CD14-positive monocyte (primary cell): Measurements from ENCODE around the gene SCUBE2. TPM values are rescaled to one million over a fixed set of nuclear protein-coding genes. Genes with fewer than 3 reads are reported as not detected.

ENCODE experiments used
- DNase-seq, 3 donors: peaks; one replicate each; pipeline ENCODE4 v3.0.0-alpha.2; 2011 to 2022
- H2AFZ ChIP-seq: 2 replicates; pipeline ENCODE4 v1.6.0; 2012; ENCODE audit warnings: mild to moderate bottlenecking, low read depth, low read length, inconsistent platforms; ENCODE audit not compliant: insufficient read depth, poor library complexity, severe bottlenecking
- H3K27ac ChIP-seq, 2 donors: 1 replicate in 1 of 2; 2 replicates in 1 of 2; pipeline ENCODE4 v1.5.1; 2012 to 2013; ENCODE audit warnings: low read length in 2 of 2, control low read depth in 1 of 2, inconsistent platforms in 1 of 2, low read depth in 1 of 2, mild to moderate bottlenecking in 1 of 2
- H3K27me3 ChIP-seq, 2 donors: one replicate each; pipeline versions ENCODE4 v1.6.0 to v1.6.1; 2011 to 2013; ENCODE audit warnings: low read length in 2 of 2; ENCODE audit not compliant: control insufficient read depth in 2 of 2, insufficient read depth in 2 of 2
- H3K36me3 ChIP-seq, 2 donors: replicated peaks in 1 of 2; 1 replicate in 1 of 2; 2 replicates in 1 of 2; pipeline versions ENCODE4 v1.5.1 to v1.6.1; 2012 to 2013; ENCODE audit warnings: low read length in 2 of 2, control low read depth in 1 of 2, inconsistent platforms in 1 of 2, mild to moderate bottlenecking in 1 of 2; ENCODE audit not compliant: insufficient read depth in 2 of 2, control insufficient read depth in 1 of 2
- H3K4me1 ChIP-seq, 2 donors: 1 replicate in 1 of 2; 2 replicates in 1 of 2; pipeline versions ENCODE4 v1.5.1 to v1.6.1; 2012 to 2013; ENCODE audit warnings: low read length in 2 of 2, control low read depth in 1 of 2, inconsistent platforms in 1 of 2, mild to moderate bottlenecking in 1 of 2, moderate library complexity in 1 of 2; ENCODE audit not compliant: insufficient read depth in 2 of 2, control insufficient read depth in 1 of 2
- H3K4me2 ChIP-seq: replicated peaks from 2 replicates; pipeline ENCODE3; 2012; ENCODE audit warnings: low read length, moderate library complexity, mild to moderate bottlenecking; ENCODE audit not compliant: poor library complexity, severe bottlenecking; ENCODE audit errors: extremely low read depth
- H3K4me3 ChIP-seq, 3 experiments: fragments of 200-600 bp in 1 of 3; sonication (generic) in 1 of 3; replicated peaks in 1 of 3; 1 replicate in 2 of 3; 2 replicates in 1 of 3; pipeline ENCODE4 v1.5.1; 2011 to 2013; ENCODE audit warnings: low read length in 3 of 3, mild to moderate bottlenecking in 3 of 3, control low read depth in 2 of 3, low read depth in 2 of 3, inconsistent platforms in 1 of 3, moderate library complexity in 1 of 3
- H3K79me2 ChIP-seq: 2 replicates; pipeline ENCODE4 v1.6.0; 2012; ENCODE audit warnings: mild to moderate bottlenecking, control low read depth, inconsistent platforms, low read length, moderate library complexity; ENCODE audit not compliant: insufficient read depth
- H3K9ac ChIP-seq: 2 replicates; pipeline ENCODE4 v1.6.0; 2017; ENCODE audit warnings: low read length, mild to moderate bottlenecking; ENCODE audit not compliant: insufficient read depth, poor library complexity, severe bottlenecking
- H3K9me3 ChIP-seq, 2 donors: replicated peaks in 1 of 2; 1 replicate in 1 of 2; 2 replicates in 1 of 2; pipeline versions ENCODE4 v1.5.1 to v1.6.1; 2012 to 2013; ENCODE audit warnings: low read length in 2 of 2, control low read depth in 1 of 2; ENCODE audit not compliant: control insufficient read depth in 1 of 2, insufficient read depth in 1 of 2
- H4K20me1 ChIP-seq: 2 replicates; pipeline ENCODE4 v1.6.0; 2012; ENCODE audit warnings: mild to moderate bottlenecking, low read length, control low read depth, moderate library complexity; ENCODE audit not compliant: insufficient read depth
- H3K27ac Mint-ChIP-seq, 7 donors: one replicate each; pipeline ENCODE4 v1.8.0; 2020; ENCODE audit warnings: mild to moderate bottlenecking in 7 of 7, mixed read lengths in 7 of 7, moderate library complexity in 6 of 7, inconsistent platforms in 2 of 7
- H3K27me3 Mint-ChIP-seq, 3 donors: one replicate each; pipeline ENCODE4 v1.8.0; 2021 to 2022; ENCODE audit warnings: low read depth in 3 of 3, mild to moderate bottlenecking in 3 of 3, mixed read lengths in 3 of 3, moderate library complexity in 3 of 3, inconsistent platforms in 1 of 3
- H3K36me3 Mint-ChIP-seq, 2 donors: one replicate each; pipeline ENCODE4 v1.8.0; 2020; ENCODE audit warnings: mixed read lengths in 2 of 2, inconsistent platforms in 1 of 2, mild to moderate bottlenecking in 1 of 2
- H3K4me1 Mint-ChIP-seq: one replicate; pipeline ENCODE4 v1.8.0; 2020; ENCODE audit warnings: mild to moderate bottlenecking, mixed read lengths
- H3K4me3 Mint-ChIP-seq, 2 donors: one replicate each; pipeline ENCODE4 v1.8.0; 2020; ENCODE audit warnings: mild to moderate bottlenecking in 2 of 2, mixed read lengths in 2 of 2, moderate library complexity in 1 of 2
- H3K9me3 Mint-ChIP-seq, 7 donors: one replicate each; pipeline ENCODE4 v1.8.0; 2020 to 2022; ENCODE audit warnings: mixed read lengths in 7 of 7, mild to moderate bottlenecking in 6 of 7, moderate library complexity in 6 of 7, inconsistent platforms in 2 of 7
- WGBS: methylation state at CpG from one replicate; pipeline ENCODE4 v1.1.5; 2013; ENCODE audit warnings: missing lambda C conversion rate; ENCODE audit not compliant: insufficient coverage; 5-methylcytosine and 5-hydroxymethylcytosine counted together
- intact Hi-C, 2 donors: fragments of 100-400 bp; cut with micrococcal nuclease; formaldehyde crosslinking; loops; one replicate each; pipeline versions ENCODE4 v1.15.0 to v1.15.1; 2023
- polyA plus RNA-seq, 3 donors: library from polyadenylated mRNA; depleted of rRNA in 1 of 3; unstranded in 2 of 3; stranded (reverse) in 1 of 3; fragments of 300-500 nt in 2 of 3; fragments of >200 nt in 1 of 3; fragmentation: Illumina TruSeq in 2 of 3; gene quantifications; 1 replicate in 2 of 3; 2 replicates in 1 of 3; pipeline ENCODE4 v1.2.3, GENCODE V29; 2012 to 2021
- TF ChIP-seq, protein P1 (sequence below): fragments of 200-600 bp; IDR thresholded peaks from one replicate; pipeline ENCODE4 v1.8.0; 2022; ENCODE audit warnings: antibody characterized with exemption, mild to moderate bottlenecking

SCUBE2 gene
- polyA plus RNA-seq, 3 donors = 0.21 to 0.36 TPM; not detected in 1

DNA sequence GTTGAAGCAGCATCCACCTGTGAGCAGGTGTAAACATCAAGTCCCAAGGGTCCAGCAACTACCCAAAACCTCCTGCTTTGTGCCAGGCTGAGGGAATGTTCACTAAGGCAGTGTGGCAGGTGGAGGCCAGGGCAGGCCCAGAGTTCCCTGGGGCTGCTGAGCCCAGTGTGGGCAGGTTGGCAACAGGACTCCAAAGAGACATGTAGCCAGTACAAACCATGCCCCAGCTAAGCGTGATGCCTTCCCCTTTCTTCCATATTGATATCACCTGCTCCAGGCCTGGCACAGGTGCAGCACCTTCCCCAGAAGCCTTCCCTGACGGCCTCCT is 30.0 kb upstream of the SCUBE2 start:
- H2AFZ ChIP-seq = no peak overlapping the region
- H3K27me3 Mint-ChIP-seq = peaks cover 0 to 2% (median 1%) of the 10 kb centered on the region in 3 donors
- H3K27ac Mint-ChIP-seq = no peak overlapping the region
- intact Hi-C loops = no loop called here
- H4K20me1 ChIP-seq = no peaks in the 10 kb centered on the region
- H3K27me3 ChIP-seq = no peaks in the 10 kb centered on the region
- no peak overlapping the region for H3K4me3 ChIP-seq
- no peaks in the 10 kb centered on the region for H3K36me3 ChIP-seq
- no peaks in the 10 kb centered on the region for H3K4me1 ChIP-seq
- 100% methylated on average over 1 of the region's 2 CpGs for WGBS
- DNase-seq = no peak
- H3K27ac ChIP-seq = no peak overlapping the region
- no peaks in the 10 kb centered on the region for H3K79me2 ChIP-seq
- H3K9ac ChIP-seq = no peak overlapping the region
- H3K36me3 Mint-ChIP-seq = no peaks in the 10 kb centered on the region
- TF ChIP-seq, protein P1, sequence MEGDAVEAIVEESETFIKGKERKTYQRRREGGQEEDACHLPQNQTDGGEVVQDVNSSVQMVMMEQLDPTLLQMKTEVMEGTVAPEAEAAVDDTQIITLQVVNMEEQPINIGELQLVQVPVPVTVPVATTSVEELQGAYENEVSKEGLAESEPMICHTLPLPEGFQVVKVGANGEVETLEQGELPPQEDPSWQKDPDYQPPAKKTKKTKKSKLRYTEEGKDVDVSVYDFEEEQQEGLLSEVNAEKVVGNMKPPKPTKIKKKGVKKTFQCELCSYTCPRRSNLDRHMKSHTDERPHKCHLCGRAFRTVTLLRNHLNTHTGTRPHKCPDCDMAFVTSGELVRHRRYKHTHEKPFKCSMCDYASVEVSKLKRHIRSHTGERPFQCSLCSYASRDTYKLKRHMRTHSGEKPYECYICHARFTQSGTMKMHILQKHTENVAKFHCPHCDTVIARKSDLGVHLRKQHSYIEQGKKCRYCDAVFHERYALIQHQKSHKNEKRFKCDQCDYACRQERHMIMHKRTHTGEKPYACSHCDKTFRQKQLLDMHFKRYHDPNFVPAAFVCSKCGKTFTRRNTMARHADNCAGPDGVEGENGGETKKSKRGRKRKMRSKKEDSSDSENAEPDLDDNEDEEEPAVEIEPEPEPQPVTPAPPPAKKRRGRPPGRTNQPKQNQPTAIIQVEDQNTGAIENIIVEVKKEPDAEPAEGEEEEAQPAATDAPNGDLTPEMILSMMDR = no peak
- peaks cover 0 to 4% (median 2%) of the 10 kb centered on the region in 7 donors for H3K9me3 Mint-ChIP-seq
- no peaks in the 10 kb centered on the region for H3K4me1 Mint-ChIP-seq
- no peaks in the 10 kb centered on the region for H3K9me3 ChIP-seq
- no peak overlapping the region for H3K4me3 Mint-ChIP-seq
- no peak overlapping the region for H3K4me2 ChIP-seq

DNA sequence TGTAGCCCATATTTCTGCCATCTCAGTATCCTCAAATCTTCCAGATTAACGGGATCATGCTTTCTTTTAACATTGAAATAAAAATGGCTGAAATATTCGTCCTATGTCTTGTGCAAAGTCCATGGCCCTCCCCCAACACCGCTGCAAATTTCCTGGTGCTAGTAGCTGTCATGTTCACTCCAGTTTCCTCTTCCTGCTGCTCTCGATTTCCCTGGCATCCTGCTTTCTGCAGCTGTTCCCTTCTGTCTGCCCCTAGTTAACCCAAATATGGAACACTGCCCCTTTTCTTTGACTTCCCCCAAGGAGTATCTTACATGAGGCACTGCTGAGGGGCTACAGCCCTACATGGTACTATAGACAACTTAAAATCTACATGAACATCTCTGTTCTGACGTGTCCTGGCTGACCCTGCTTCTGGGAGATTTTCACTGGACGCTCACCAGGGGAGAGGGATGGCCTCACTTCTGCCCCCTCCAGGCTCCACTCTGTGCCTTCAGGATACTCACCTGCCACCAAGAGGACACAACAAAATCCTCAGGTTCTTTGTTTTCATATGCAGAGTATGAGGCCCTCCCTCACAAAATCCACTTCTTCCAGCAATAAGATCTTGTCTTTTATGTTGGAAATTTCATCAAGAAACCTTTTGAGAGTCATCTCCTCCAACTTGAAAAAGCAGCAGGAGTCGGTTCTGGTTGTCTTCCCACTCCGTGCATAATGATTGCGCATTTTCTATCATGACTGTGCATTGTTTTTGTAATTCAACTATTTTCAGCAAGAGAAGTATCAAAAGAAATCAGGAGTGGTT is 29.5 kb upstream of the SCUBE2 start:
- Histone ChIP-seq H3K4me1 (no peaks in the 10 kb centered on the region), H4K20me1 (no peaks in the 10 kb centered on the region), H3K9ac (no peak overlapping the region), H3K79me2 (no peaks in the 10 kb centered on the region), H3K9me3 (no peaks in the 10 kb centered on the region), H3K4me3 (no peak overlapping the region), H2AFZ (no peak overlapping the region), H3K27ac (no peak overlapping the region), H3K27me3 (no peaks in the 10 kb centered on the region), H3K4me2 (no peak overlapping the region), H3K36me3 (no peaks in the 10 kb centered on the region)
- TF ChIP-seq, protein P1 = no peak
- no peak overlapping the region for H3K4me3 Mint-ChIP-seq
- intact Hi-C loops = no loop called here
- no peak overlapping the region for H3K27ac Mint-ChIP-seq
- H3K4me1 Mint-ChIP-seq = no peaks in the 10 kb centered on the region
- DNase-seq = no peak
- WGBS = 81% methylated on average over 7 of the region's 9 CpGs
- no peaks in the 10 kb centered on the region for H3K36me3 Mint-ChIP-seq
- peaks cover 0 to 4% (median 2%) of the 10 kb centered on the region in 7 donors for H3K9me3 Mint-ChIP-seq
- peaks cover 0 to 1% (median 0%) of the 10 kb centered on the region in 3 donors for H3K27me3 Mint-ChIP-seq
